HUDEP-2 (cell line): ENCODE measurements around the gene CCDC85A.
"Not testable (repeated sequence)": the region's sequence is repeated elsewhere in the genome, so short reads cannot be mapped to it uniquely, and the experiment has no call there.

Source experiments
- DNase-seq, 76 experiments: peaks; one replicate each; lab custom pipeline; 2025; ENCODE audit not compliant: unreplicated experiment in 76 of 76; lab: John Stamatoyannopoulos, UW

CCDC85A gene

GRCh38 chr2:56183643-56184499 is at the start of gene CCDC85A:
CCDC85A (plus strand) TSS chr2:56183990; CDS start chr2:56184625, 635 bp downstream.
- DNase-seq = peak in 64 of 76 experiments; percentile 3 to 80 (median 54)

GRCh38 chr2:56134861-56135260 is 48.9 kb upstream of the CCDC85A start:
- no peak for DNase-seq

- DNase-seq = not testable (repeated sequence)
Observed at GRCh38 chr2:56142497-56143061, 41.2 kb upstream of the CCDC85A start.

GRCh38 chr2:56147907-56148306 is 35.9 kb upstream of the CCDC85A start:
- no peak for DNase-seq

GRCh38 chr2:56148825-56149224 is 35.0 kb upstream of the CCDC85A start:
- DNase-seq = no peak

GRCh38 chr2:56151841-56152240 is 31.9 kb upstream of the CCDC85A start:
- DNase-seq = no peak

- no peak for DNase-seq
Observed at GRCh38 chr2:56155188-56155587, 28.6 kb upstream of the CCDC85A start.

GRCh38 chr2:56159875-56160274 is 23.9 kb upstream of the CCDC85A start:
- not testable (repeated sequence) for DNase-seq

GRCh38 chr2:56167616-56168562 is 15.9 kb upstream of the CCDC85A start:
- DNase-seq = no peak

- DNase-seq = no peak
Observed at GRCh38 chr2:56169521-56169920, 14.3 kb upstream of the CCDC85A start.

- DNase-seq = no peak
Observed at GRCh38 chr2:56170504-56170903, 13.3 kb upstream of the CCDC85A start.

- DNase-seq = no peak
Observed at GRCh38 chr2:56170988-56171387, 12.8 kb upstream of the CCDC85A start.

- no peak for DNase-seq
Observed at GRCh38 chr2:56175779-56176178, 8.0 kb upstream of the CCDC85A start.

GRCh38 chr2:56177420-56178220 is 6.2 kb upstream of the CCDC85A start:
- no peak for DNase-seq

GRCh38 chr2:56179931-56180330 is 3.9 kb upstream of the CCDC85A start:
- DNase-seq = no peak

GRCh38 chr2:56182420-56182819 is 1.4 kb upstream of the CCDC85A start:
- DNase-seq = no peak

- no peak for DNase-seq
Observed at GRCh38 chr2:56184500-56185011, 766 bp downstream of the CCDC85A start.

GRCh38 chr2:56185101-56185581 is 1.4 kb downstream of the CCDC85A start:
- DNase-seq = peak in 8 of 76 experiments; percentile 0 to 20 (median 4)

GRCh38 chr2:56185582-56186046 is 1.8 kb downstream of the CCDC85A start:
- DNase-seq = no peak

GRCh38 chr2:56191617-56192016 is 7.8 kb downstream of the CCDC85A start:
- DNase-seq = peak in 8 of 76 experiments; percentile 0 to 6 (median 4)
